ENCODE measurements around the gene ERCC1. TPM values are rescaled to one million over a fixed set of nuclear protein-coding genes. Genes with fewer than 3 reads are reported as not detected.

The ERCC1 gene
- total RNA-seq, 1 donor = 95.3 TPM

DNA sequence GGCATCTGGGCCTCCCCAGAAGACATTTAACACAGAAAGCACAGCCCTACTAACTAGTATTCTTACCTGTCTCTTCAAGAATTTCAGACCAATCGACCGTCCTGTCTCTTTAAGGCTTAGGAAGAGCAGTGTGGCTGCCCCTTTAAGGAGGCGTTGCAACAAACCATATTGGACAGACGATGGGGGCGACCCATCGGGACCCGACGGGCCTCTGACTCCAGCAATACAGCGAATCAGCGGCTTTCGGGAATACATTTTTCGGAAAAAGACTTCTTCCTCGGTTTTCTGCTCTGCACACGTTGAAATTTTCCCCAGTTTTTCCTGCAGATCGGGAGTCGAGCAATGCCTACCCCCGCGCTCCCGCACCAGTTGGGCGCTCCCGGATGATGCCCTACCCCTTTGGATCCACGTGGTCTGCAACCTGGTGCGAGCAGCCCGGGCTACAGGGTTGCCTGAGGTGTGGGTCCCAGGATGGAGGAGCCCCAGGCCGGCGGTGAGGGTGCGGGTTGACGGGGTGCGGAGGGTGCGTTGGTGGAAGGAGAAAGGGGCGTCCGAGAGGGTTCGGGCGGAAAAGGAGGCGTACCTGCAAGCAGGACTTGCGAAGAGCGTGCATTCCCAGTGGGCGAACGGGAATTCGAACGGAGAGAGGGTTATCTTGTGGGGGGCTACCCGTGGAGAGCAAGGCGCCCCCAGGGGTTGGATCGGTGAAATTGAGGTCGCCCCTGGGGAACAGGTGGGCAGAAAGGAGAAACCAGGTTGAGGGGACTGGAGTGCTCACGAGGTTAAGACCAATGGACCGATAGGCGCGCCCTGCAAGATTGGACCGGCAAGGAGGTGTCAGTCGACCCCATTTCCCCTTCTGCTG, 17.3 kb downstream of the ERCC1 start, which contains the start of gene POLR1G:
POLR1G (plus strand) TSS at position 419 of the 865 bp plus-strand sequence; CDS start at position 472, 53 bp downstream.
- peak; percentile 65 to 81 (median 73) for DNase-seq (ENCODE audit: low read depth in 2 of 3, low spot score in 2 of 3)

DNA sequence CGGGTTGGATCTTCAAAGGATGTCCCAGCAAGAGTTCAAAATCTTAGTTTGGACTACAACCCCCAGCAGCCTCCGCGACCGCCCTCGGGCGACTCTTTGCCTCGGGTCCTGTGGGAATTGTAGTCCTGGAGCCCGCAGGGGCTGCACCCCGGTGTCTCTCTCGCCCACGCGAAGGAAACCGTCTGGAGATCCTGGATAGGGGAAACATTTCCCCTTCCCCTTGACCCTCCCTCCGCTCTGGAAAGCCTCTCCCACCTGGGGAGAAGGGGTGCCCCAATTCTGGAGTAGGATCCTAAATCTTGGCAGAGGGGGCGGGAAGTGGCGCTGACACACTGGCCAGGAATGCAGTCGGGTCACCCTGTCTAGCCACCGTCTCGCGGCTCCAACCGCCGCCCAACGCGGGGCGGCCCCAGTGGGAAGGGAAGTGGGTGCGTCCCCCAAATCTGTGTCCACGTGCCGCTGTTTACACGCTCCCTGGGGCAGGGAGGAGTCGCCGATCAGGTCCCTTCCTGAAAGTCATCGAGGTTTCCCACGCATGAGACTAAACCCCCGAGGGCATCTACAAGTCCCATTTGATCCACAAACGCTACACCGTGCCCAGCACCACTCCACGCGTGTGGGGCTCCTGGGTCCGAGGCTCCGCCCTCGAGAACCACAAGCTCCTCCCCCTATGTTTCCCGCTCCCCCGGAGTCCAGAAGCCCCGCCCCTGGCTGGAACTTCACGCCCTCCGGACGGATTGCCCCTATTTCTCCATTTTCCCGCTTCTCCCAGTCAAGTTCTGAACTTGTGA, 18.1 kb downstream of the ERCC1 start:
- peak; percentile 51 to 82 (median 67) for DNase-seq (ENCODE audit: low read depth in 2 of 3, low spot score in 2 of 3)

DNA sequence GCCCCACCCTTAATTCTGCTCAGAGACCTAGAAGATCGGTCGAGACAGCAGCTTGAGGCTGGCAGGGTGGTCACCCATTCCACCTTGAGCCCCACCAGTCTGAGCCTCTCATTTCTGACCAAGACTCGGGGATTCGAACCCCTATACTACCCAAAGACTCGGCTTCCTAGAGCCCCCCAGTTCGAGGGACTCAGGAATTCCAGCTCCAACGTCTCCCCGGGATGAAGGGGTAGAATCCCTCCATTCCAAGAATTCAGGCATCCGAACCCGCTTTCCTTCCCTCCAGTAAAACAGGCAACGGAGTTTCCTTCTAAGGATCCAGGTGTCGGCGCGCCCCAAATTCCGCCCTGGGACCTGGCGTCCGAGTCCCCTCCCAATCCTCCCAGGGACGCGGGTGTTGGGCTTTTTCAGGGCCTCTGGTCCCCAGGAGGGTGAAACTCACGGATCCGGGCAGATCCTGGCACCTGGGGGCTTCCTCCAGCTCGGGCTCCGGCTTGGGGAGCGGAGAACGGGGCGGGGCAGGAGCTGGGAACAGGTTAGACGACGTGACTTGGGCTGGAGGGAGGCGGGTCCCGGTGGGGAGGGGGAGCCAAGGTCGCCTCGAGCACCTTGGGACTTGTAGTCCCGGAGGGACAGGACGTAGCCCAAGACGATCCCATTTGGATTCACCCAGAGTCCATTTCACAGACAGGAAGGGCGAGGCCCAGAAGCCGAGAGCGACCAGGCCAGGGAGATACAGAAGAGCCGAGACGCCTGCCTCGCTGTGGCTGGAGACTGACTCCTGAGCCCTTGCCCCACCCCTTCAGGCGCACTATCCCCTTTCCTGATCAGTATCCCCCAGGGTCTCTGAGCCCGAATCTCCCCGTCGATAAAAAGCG, 18.9 kb downstream of the ERCC1 start, which contains the start of gene PPP1R13L:
PPP1R13L (minus strand) TSS at position 513 of the 878 bp plus-strand sequence. CDS start 6,751 bp downstream, outside the sequence.
- peak in 1 of 3 donors; percentile 37 for DNase-seq (ENCODE audit: low read depth in 2 of 3, low spot score in 2 of 3)

DNA sequence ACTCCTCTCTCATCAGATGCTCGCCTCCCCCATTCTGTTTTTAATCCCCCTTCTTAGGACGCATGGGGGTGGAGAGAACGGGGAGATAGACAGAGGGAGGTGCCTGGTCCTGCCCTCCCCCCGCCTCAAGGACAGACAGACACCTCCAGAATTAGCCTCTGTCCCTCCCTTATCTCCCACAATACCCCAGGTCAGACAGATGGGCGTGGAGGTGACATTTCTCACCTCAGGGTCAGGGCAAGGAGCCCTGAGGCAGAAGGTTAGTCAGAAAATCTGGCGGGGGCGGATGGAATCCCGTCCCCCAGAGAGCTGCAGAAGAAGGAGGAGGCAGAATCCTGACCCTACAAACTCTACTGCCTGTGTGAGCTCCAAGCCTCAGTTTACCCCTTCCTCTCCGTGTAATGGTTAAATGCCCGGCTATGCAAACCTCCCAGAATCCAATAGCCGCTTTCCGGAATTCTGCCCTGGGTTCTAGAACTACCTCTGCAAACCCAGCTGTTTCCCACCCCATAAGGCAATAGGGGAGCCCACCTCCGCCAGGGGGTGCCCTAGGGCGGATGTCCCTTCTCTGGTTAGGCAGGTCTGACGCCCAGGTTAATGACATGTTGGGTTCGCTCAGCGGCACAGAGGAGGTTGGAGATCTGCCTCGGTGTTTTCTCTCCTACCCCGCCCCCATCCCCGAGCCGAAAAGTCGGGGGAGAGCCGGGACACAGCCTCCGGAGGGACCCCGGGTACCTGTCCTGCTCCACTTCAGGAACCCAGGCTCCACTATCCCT, 19.7 kb downstream of the ERCC1 start:
- DNase-seq (ENCODE audit: low read depth in 2 of 3, low spot score in 2 of 3) = peak in 2 of 3 donors; percentile 63 to 75

DNA sequence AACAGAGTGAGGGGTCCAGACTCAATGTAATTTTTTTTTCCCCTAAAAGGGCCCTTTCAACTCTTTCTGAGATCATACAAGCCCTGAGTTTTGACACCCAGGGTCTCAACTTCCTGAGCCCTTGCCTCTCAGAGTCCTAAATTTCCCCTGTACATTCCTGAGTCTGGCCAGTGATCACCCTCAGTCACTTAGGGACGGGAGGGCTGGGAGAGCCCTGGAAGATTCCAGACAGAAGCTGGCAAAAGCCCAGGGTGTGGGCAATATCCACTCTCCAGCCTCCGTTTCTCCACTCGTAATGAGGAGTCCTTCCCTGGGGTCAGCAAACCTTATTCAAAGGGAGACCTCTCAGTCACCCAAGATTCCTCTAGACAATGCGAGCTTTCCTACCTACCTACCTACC, 20.4 kb downstream of the ERCC1 start:
- no peak for DNase-seq (ENCODE audit: low read depth in 2 of 3, low spot score in 2 of 3)

DNA sequence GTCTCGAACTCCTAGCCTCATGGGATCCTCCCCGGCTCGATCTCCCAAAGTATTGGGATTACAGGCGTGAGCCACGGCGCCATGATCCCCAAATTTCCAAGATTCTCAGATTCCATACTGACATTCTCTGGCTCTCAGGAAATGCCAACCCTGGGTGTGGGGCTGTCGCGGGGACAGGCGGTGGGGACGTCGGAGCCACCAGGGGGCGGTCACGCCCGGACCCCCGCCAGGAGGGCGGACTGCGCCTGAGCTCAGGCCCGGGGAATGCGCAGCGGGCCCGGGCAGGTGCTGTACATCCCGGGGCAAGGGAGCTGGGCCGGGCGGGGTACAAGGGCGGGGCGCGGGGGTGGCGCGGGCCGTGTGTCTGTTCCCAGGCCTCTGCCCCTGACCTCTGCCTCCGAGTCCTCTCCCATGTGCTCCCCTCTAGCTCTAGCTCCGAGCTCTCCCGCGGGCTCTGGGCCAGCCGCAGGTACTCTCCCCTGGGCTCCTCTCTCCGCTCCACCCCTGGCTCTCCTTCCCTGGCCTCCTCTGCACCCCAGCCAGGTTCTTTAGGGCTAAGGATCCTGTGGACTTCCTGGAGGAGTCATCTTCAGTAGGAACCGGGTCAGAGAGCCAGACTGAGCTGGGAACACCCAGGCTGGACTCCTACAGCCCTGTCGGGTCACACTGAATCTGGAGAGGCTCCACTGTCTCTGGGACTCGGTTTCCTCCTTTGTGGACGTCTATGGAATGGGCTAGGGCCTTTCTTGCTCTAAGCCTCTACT, 21.2 kb downstream of the ERCC1 start:
- peak in 2 of 3 donors; percentile 59 to 61 for DNase-seq (ENCODE audit: low read depth in 2 of 3, low spot score in 2 of 3)

DNA sequence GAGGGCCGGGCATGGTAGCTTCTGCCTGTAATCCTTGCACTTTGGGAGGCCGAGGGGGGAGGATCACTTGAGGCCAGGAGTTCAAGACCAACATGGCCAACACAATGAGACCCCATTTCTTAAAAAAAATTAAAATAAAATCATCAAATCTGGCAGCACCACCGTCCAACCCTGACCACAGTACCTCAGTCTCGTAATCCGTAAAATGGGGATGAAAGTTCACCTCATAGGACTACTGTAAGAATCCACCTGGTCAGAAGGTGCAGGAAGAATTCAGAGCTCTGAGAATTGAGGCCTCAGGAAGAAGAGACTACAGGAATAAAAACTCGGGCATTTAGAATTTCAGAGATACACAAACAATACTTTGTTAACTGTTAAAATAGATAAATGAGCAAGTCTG, 21.9 kb downstream of the ERCC1 start:
- DNase-seq (ENCODE audit: low read depth in 2 of 3, low spot score in 2 of 3) = no peak

DNA sequence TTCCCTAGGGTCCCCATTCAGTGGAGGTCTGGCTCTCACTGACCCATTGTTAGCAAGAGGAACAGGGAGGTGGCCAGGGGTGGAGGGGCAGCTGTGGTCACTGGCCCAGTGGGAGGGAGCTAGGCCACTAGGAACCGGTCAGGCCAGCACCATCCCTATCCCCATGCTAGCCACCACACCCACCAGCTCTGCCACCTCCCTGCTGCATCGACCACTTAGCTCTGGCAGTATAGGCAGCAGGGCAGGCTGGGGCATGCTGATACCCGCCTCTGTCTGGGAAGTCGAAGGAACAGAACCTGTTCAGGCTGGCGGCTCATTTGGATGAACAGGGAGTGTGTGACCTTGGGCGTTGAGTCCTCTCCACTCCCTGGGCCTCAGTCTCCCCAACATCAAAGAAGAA, 23.5 kb downstream of the ERCC1 start:
- no peak for DNase-seq (ENCODE audit: low read depth in 2 of 3, low spot score in 2 of 3)

DNA sequence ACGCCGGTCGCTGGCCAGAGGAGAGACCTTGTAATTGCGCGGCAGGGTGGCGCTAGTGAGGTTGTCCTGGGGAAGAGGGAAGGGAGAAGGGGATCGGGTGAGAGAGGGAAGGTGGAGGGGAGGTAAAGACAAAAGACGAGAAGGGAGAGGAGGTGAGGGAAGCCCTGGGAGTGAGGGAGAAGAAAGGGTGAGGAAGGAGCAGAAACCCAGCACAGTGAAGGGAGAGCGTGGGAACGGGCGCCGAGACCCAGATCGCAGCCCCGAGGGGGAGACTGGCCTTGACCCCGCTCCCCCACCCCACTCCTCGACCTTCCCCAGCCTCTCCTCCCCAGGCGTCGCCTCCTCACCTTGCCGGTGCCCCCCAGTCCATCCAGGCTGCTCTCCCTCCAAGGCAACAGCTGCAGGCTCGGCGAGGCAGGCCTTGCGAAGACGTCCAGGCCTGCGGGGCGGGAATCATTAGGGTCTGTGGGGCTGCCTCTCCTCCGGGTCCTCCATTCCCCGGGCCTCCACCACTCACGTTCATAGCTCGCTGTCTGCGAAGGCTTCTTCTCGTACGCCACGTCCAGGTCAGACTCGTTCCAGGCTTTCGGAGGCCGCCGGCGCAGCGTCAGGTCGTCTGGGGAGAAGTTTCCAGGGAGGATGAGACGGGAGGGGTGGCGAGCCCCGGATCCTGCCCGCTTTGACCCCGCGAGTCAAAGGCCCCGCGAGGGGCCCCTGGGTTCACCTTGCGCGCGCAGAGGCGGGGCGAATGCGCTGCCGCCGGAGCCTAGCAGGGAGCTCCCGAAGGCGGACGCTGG, 27.7 kb downstream of the ERCC1 start:
- DNase-seq (ENCODE audit: low read depth in 2 of 3, low spot score in 2 of 3) = no peak

DNA sequence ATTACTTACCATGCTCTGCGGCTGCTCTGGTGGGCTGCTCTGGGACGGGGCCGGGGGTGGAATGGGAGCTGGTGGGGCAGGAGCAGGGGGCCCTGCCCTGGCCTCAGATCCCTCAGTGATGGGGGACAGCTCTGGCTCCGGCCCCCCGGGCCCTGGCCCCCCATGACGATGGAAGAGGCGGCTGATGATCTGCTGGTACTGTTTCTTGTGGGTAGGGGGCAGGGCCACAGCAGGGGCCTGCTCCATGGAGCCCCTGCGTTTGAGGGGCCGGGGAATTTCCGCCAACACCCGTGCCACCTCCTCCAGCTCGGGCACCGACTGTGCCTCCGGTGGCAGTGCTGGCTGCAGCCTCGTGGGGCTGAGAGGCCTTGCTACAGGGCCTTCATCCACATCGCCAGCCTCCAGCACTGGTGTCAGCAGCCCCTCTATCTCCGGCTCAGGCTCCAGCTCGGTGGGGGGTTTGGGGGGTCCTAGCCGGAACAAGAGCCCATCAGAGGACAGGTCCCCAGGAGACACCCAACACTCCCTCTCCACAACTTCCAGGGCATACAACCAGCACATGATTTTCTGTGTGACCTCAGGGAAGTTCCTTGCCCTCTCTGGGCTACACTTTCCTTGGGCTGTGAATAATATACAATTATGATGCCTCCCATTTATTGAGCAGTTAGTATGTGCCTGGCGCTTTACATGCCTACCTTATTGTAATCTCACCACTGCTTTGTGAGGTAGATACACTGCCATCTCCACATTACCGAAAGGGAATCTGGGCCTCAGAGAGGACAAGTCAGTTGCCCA, 31.6 kb downstream of the ERCC1 start:
- no peak for DNase-seq (ENCODE audit: low read depth in 2 of 3, low spot score in 2 of 3)

DNA sequence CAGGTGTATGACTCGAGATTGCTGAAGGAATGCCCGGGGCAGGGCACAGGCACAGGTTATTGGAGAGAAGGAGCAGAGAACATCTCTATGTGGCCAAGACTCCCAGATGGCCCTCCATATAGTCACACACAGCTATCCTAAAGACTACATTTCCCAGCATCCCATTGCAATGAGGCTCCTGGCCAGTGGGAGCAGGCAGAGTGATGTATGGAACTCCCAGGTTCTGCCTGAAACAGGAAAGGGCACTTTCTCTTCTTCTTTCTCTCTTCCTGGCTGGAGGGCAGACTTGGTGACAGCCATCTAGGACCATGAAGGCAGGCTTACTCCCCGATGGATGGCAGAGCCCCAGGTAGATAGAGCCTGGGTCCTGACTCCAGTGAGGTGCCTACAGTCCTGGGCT, 32.4 kb downstream of the ERCC1 start:
- no peak for DNase-seq (ENCODE audit: low read depth in 2 of 3, low spot score in 2 of 3)

DNA sequence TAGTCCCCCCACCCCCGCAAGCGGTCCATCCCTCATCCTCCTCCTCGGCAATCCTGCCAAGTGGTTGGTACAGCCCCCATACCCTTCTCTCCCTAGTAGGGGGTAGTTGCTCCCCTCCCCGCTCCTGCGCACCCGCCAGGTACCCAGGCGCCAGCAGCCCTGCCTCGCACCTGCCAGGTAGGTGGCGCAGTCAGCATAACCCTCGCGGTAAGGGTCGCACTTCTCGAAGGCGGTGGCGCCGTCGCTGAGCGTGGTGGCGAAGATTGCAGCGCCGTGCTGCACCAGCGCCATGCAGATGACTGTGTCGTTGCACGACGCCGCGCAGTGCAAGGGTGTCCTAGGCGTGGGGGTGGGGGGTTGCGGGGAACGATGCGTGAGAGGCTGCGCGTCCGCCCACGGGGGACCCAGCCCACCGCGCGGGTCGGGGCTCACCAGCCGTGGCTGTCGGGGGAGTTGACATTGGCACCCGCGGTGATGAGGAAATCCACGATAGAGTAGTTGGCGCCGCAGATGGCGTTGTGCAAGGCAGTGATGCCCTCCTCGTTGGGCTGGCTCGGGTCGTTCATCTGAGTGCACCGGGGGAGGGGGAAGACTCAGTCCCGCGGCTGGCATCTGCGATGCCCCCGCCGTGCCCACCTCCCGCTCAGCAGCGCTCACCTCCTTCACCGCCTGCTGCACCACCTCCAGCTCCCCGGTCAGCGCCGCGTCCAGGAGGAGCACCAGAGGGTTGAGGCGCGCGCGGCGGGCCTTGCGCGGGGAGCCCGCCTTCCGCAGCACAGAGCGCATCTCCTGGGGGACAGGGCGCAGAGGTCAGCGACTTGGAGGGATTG, 38.1 kb downstream of the ERCC1 start:
- DNase-seq (ENCODE audit: low read depth in 2 of 3, low spot score in 2 of 3) = no peak

DNA sequence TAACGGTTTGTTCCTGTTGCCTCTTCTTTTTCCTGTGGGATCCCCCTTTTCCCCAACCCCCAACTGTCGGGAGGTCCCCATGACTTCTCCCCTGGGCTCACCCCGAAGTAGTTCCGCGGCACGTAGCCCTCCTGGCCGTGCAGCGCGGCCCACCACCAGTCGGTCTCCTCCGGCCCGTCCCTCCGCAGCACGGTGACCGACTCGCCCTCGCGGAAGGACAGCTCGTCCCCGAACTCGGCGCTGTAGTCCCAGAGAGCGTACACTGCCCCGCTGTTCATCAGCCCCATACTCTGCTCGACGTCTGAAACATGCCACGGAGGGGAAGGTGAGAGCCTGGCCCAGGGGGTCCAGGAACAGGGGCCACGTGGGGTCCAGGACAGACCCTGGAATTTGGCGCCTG, 41.3 kb downstream of the ERCC1 start:
- no peak for DNase-seq (ENCODE audit: low read depth in 2 of 3, low spot score in 2 of 3)

DNA sequence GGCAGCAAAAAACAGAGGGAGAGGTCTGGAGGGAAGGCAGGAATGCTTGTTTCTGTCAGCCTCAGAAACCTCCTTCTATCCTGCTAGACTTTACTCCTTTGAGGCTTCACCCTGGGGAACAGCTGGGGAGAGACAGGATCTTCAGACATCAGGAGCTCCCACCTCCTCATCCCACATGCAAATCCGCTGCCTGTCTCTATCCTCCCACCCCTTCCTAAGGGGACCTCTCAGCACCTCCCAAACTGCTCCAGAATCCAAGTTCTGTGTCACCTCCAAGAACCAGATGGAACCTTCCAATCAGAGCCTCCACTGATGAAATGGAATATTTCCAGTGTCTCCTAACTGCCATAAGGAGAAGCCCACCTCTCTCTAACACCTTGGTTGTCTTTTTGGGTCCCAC, 43.6 kb downstream of the ERCC1 start:
- DNase-seq (ENCODE audit: low read depth in 2 of 3, low spot score in 2 of 3) = no peak

DNA sequence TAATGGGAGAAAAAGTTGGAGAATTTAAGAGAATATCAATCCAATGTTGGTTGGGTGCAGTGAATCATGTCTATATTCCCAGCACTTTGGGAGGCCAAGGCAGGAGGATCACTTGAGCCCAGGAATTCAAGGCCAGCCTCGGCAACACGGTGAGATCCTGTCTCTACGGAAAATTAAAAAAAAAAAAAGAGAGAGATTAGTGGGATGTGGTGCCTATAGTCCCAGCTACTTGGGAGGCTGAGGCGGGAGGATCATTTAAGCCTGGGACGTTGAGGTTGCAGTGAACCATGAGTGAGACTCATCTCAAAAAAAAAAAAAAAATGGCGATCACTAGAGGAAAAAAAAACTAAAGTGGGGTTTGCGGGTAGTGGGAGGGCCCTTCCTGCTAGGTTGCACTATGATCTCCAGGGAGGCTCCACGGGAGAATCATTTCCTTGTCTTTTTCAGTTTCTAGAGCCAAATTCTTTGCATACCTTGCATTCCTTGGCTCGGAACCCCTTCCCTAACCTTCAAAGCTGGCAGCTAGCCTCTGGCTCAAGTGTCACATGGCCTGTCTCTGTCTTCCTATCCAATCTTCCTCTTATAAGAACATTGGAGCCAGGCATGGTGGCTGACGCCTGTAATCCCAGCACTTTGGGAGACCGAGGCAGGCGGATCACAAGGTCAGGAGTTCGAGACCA, 47.5 kb downstream of the ERCC1 start:
- DNase-seq (ENCODE audit: low read depth in 2 of 3, low spot score in 2 of 3) = no peak
